Epithelial cell of esophagus (primary cell): ENCODE data around the gene PIGU.

Source experiments
- DNase-seq: peaks from one replicate; pipeline ENCODE4 v3.0.0; 2010; ENCODE audit warnings: low read depth
- H3K4me3 ChIP-seq: 2 replicates; pipeline ENCODE4 v1.5.1; 2011; ENCODE audit warnings: mild to moderate bottlenecking, low read length, control low read depth
- TF ChIP-seq, protein P1 (sequence below): IDR thresholded peaks from 2 replicates; pipeline ENCODE4 v1.5.1; 2011; ENCODE audit warnings: low read depth, mild to moderate bottlenecking, low read length, control low read depth, inconsistent platforms; ENCODE audit not compliant: insufficient read depth; ENCODE audit errors: missing control alignments

Gene PIGU

DNA sequence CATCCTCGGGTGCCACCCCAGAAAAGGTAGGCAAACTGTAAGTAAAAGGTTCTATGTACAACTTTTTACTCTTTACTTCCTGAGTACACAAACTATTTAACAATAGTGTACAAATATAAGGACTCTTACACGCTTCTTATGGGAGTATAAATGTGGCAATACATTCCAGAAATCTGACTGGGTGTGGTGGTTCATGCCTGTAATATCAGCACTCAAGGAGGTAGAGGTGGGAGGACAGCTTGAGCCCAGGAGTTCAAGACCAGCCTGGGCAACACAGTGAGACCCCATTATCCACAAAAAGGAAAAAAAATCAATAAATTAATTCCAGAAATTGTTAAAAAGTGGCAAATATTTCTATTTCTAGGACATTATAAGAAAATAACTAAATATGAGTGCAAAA is 48.9 kb downstream of the PIGU start:
- DNase-seq = peak; percentile 51
- no peak overlapping the region for H3K4me3 ChIP-seq
- TF ChIP-seq, protein P1, sequence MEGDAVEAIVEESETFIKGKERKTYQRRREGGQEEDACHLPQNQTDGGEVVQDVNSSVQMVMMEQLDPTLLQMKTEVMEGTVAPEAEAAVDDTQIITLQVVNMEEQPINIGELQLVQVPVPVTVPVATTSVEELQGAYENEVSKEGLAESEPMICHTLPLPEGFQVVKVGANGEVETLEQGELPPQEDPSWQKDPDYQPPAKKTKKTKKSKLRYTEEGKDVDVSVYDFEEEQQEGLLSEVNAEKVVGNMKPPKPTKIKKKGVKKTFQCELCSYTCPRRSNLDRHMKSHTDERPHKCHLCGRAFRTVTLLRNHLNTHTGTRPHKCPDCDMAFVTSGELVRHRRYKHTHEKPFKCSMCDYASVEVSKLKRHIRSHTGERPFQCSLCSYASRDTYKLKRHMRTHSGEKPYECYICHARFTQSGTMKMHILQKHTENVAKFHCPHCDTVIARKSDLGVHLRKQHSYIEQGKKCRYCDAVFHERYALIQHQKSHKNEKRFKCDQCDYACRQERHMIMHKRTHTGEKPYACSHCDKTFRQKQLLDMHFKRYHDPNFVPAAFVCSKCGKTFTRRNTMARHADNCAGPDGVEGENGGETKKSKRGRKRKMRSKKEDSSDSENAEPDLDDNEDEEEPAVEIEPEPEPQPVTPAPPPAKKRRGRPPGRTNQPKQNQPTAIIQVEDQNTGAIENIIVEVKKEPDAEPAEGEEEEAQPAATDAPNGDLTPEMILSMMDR = no peak

DNA sequence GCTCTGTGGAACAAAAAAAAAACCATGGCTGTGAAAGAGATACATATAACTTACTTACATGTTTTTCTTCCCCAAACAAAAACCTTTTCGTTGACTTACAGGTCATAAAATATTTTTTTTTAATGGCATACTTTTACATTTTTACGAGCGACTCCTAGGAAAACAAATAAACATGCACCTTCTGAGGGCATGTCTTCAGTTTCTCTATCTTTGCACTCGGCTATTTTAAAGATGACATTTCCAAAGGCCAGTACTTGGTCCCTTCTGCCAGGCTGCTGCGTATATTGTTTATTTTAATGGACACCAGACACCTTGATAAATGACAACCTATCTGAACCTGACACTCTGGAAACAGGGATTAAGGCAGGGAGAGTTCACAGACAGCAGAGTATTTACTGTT is 49.4 kb downstream of the PIGU start:
- no peak overlapping the region for H3K4me3 ChIP-seq
- no peak for DNase-seq

DNA sequence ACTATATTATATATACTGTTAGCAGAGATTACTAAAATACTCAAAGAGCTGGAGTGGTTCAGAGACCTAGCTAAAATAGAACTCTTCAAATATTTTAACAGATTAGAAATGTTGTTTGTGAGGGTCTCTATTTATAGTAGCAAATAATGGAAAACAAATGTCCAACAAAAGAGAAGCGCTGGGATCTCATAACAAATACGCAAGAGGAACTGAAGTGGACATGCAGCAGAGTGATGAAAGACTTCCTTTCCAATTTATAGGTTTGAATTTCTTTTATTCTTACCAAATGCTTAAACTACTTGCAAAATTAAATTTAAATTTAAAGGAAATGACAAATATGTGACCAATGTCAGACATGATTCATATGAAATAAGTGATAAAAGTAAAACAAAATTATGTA is 49.9 kb downstream of the PIGU start:
- TF ChIP-seq, protein P1 = no peak
- no peak overlapping the region for H3K4me3 ChIP-seq
- DNase-seq = no peak

More for the DNA sequence above, 49.4 kb downstream of the PIGU start:
- TF ChIP-seq, protein P1 = no peak

DNA sequence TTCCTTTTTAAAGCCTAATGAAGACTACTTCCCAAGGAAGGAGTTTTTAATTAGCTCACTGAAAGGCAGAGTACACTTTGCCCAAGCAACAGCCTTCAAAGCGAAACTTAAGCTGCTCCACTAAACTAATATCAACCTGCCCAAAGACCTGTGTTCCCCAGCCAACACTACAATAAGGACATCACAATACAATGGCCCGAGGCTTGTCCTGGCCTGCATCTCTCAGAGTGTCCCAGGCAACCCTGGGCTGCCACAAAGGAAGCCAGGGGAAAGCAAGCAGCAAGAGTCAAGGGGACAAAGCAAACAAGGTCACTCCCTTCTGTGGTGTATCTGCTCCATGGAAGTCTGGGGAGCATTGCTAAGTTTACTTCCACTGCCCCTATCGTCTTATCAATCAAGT is 52.3 kb downstream of the PIGU start:
- H3K4me3 ChIP-seq = no peak overlapping the region

DNA sequence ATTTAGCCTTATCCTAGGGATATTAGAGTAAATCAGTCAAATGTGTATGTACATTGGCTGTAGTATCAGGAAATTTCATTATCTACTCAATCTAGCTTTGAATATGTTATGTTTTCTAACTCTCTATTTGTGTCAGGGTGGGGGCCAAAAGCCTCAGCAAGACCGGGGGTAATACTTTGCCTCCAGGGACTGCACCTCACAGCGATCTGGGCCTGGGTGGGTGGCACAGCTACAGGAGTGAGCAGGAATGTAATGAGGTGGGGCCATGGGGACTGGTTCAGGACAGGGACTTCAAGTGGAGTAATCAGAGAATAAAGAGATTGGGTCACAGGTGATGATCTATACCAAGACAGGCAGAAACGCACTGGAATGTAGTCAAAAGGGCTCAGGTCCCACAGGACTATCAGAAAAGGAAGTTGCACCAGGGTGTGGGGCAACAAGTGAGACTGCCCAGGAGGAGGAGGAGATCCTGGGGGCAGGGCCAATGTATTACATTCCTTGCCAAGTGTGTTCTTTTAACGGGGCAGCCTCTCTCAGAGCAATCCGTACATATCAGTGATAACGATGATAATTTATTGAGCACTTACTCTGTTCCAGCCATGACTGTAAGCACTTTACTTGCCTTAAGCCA is 54.0 kb downstream of the PIGU start:
- no peak for DNase-seq
- H3K4me3 ChIP-seq = no peak overlapping the region
- TF ChIP-seq, protein P1 = no peak

More for the DNA sequence above, 52.3 kb downstream of the PIGU start:
- DNase-seq = peak; percentile 15
- TF ChIP-seq, protein P1 = no peak

DNA sequence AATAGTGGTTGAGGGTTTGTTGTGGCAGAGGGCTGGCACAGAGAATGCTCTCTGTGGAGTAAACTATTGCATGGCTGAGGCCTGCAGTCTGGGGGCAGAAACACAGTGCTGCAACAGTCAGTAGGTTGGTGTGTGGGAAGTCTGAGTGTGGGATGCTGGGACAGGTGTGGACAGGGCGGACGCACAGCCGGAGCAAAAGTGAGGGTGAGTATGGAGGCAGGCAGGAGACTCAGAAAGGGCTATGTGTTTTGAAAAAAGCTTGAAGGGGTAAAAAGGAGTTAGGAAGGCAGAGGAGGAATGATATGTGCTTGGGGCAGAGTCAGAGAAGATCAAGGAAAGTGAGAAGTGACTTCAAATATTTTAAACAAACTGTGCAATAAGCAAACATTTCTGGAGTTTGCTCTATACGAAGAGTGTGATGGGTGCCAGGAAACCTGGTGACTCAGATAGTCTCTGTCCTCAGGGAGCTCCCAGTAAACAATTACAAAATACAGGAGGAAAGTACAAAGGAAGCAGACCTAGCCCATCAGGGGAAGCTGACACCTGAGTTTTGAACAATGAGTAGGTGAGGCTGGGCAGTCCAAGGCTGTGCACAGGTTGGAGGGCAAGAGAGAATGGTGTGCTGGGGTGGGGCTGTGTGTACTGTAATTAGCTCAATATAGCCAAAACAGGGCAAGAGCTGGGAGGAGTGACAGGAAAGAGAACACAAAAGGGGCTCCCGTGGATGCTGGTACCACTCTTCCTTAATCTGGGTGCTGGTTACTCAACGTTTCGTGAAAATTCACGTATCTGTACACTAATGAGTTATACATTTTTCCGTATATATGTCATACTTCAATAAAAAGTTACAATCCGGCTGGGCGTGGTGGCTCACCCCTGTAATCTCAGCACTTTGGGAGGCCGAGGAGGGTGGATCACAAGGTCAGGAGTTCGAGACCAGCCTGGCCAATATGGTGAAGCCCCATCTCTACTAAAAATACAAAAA is 55.2 kb downstream of the PIGU start:
- peak; percentile 88 for DNase-seq
- TF ChIP-seq, protein P1 = no peak
- H3K4me3 ChIP-seq = no peak overlapping the region
